ENCODE measurements around the gene SUPT3H.

SUPT3H gene

DNA sequence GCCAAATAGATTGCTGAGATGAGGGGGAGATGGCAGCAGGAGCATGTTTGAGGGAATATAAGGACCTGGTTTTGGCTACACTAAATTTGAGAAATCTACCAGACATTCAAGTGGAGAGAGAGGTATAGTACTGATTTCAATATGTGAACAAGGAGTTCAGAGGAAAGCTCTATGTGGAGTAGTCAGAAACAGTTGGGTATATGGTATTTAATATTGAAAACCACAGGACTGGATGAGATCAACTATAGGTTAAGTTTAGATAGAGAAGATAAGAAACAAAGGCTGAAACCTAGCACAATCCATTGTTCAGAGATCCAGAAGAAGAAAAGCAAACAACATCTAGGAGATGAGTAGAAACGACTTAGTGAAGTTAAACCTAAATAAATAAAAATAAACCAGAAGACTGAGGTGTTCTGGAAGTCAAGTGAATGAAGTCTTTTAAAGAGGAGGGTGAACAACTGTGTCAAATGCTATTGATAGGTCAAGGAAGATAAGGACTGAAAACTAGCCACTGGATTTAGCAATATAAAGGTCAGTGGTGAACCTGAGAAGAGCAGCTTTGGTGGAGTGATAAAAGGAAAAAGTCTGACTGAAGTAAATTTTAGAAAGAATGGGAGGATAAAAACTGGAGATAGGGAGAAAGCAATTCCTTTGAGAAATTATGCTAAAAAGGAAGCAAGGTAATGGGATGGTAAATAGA lies 170.8 kb downstream of the SUPT3H start:
- no peaks in the 10 kb centered on the region for H3K9me3 ChIP-seq (ENCODE audit: control insufficient read depth in 2 of 2, low read length in 2 of 2)
- H3K27me3 ChIP-seq (ENCODE audit: control insufficient read depth in 1 of 2, insufficient read depth in 2 of 2, low read length in 2 of 2) = no peaks in the 10 kb centered on the region
- no peak overlapping the region for H3K4me3 ChIP-seq (ENCODE audit: low read length in 2 of 2)
- no peak overlapping the region for H3K27ac ChIP-seq (ENCODE audit: low read length)
- no peaks in the 10 kb centered on the region for H3K4me1 ChIP-seq (ENCODE audit: control insufficient read depth, insufficient read depth, low read length)
- no peak overlapping the region for H3K9ac ChIP-seq (ENCODE audit: low read length in 2 of 2)
- no peaks in the 10 kb centered on the region for H3K36me3 ChIP-seq (ENCODE audit: control insufficient read depth in 2 of 2, insufficient read depth in 2 of 2, low read length in 2 of 2)

DNA sequence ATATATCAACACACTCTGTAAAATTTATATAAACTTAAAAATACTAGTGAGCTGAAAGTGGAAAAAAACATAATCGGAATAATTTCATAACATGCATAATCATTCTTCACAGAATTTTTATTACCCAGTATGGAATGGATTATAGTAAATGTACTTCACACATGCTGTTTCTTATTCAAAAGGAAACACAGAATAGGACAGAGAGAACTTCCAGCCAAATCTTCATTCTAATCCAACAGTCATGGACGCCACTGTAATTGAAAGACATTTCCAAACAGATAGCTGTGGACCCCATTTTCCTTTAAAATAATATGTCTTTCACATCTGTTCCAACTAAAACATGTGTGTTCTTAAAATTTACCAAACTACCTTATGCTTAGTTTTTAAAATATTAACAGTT lies 176.2 kb downstream of the SUPT3H start:
- H3K9ac ChIP-seq (ENCODE audit: low read length in 2 of 2) = no peak overlapping the region
- H3K9me3 ChIP-seq (ENCODE audit: control insufficient read depth in 2 of 2, low read length in 2 of 2) = no peaks in the 10 kb centered on the region
- no peaks in the 10 kb centered on the region for H3K4me1 ChIP-seq (ENCODE audit: control insufficient read depth, insufficient read depth, low read length)
- H3K27ac ChIP-seq (ENCODE audit: low read length) = no peak overlapping the region
- H3K4me3 ChIP-seq (ENCODE audit: low read length in 2 of 2) = no peak overlapping the region
- no peaks in the 10 kb centered on the region for H3K36me3 ChIP-seq (ENCODE audit: control insufficient read depth in 2 of 2, insufficient read depth in 2 of 2, low read length in 2 of 2)
- no peaks in the 10 kb centered on the region for H3K27me3 ChIP-seq (ENCODE audit: control insufficient read depth in 1 of 2, insufficient read depth in 2 of 2, low read length in 2 of 2)

DNA sequence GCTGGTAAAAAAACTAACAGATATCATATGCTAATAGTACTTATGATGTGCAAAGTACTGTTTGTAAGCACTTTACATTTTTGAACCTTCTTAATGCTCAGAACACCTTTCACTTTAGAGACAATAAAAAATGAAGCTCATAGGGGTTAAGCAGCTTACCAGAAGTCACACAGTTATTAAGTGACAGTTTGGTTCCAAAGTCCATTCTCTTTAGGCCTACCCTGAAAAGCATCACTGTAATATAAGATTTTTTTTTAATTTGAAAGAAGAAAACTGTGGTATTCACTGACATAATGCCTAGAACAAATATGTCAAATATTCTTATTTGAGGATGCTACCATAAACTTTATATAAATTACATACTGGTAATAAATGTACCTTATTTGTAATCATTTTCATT lies 177.2 kb downstream of the SUPT3H start:
- Histone ChIP-seq H3K4me3 (ENCODE audit: low read length in 2 of 2) (no peak overlapping the region), H3K27ac (ENCODE audit: low read length) (no peak overlapping the region), H3K9me3 (ENCODE audit: control insufficient read depth in 2 of 2, low read length in 2 of 2) (no peaks in the 10 kb centered on the region), H3K9ac (ENCODE audit: low read length in 2 of 2) (no peak overlapping the region), H3K36me3 (ENCODE audit: control insufficient read depth in 2 of 2, insufficient read depth in 2 of 2, low read length in 2 of 2) (no peaks in the 10 kb centered on the region), H3K4me1 (ENCODE audit: control insufficient read depth, insufficient read depth, low read length) (no peaks in the 10 kb centered on the region), H3K27me3 (ENCODE audit: control insufficient read depth in 1 of 2, insufficient read depth in 2 of 2, low read length in 2 of 2) (no peaks in the 10 kb centered on the region)

- Histone ChIP-seq H3K4me3 (ENCODE audit: low read length in 2 of 2) (no peak overlapping the region), H3K27ac (ENCODE audit: low read length) (no peak overlapping the region), H3K9me3 (ENCODE audit: control insufficient read depth in 2 of 2, low read length in 2 of 2) (no peaks in the 10 kb centered on the region), H3K27me3 (ENCODE audit: control insufficient read depth in 1 of 2, insufficient read depth in 2 of 2, low read length in 2 of 2) (no peaks in the 10 kb centered on the region), H3K9ac (ENCODE audit: low read length in 2 of 2) (no peak overlapping the region), H3K36me3 (ENCODE audit: control insufficient read depth in 2 of 2, insufficient read depth in 2 of 2, low read length in 2 of 2) (no peaks in the 10 kb centered on the region), H3K4me1 (ENCODE audit: control insufficient read depth, insufficient read depth, low read length) (no peaks in the 10 kb centered on the region)
Observed at GRCh38 chr6:45199554-45199953, 178.2 kb downstream of the SUPT3H start.

- Histone ChIP-seq H3K27ac (ENCODE audit: low read length) (no peak overlapping the region), H3K27me3 (ENCODE audit: control insufficient read depth in 1 of 2, insufficient read depth in 2 of 2, low read length in 2 of 2) (no peaks in the 10 kb centered on the region), H3K4me1 (ENCODE audit: control insufficient read depth, insufficient read depth, low read length) (no peaks in the 10 kb centered on the region), H3K4me3 (ENCODE audit: low read length in 2 of 2) (no peak overlapping the region), H3K9ac (ENCODE audit: low read length in 2 of 2) (no peak overlapping the region), H3K9me3 (ENCODE audit: control insufficient read depth in 2 of 2, low read length in 2 of 2) (no peaks in the 10 kb centered on the region), H3K36me3 (ENCODE audit: control insufficient read depth in 2 of 2, insufficient read depth in 2 of 2, low read length in 2 of 2) (no peaks in the 10 kb centered on the region)
Observed at GRCh38 chr6:45196121-45196520, 181.6 kb downstream of the SUPT3H start.

- Histone ChIP-seq H3K27me3 (ENCODE audit: control insufficient read depth in 1 of 2, insufficient read depth in 2 of 2, low read length in 2 of 2) (no peaks in the 10 kb centered on the region), H3K9ac (ENCODE audit: low read length in 2 of 2) (no peak overlapping the region), H3K36me3 (ENCODE audit: control insufficient read depth in 2 of 2, insufficient read depth in 2 of 2, low read length in 2 of 2) (no peaks in the 10 kb centered on the region), H3K27ac (ENCODE audit: low read length) (no peak overlapping the region), H3K4me3 (ENCODE audit: low read length in 2 of 2) (no peak overlapping the region), H3K9me3 (ENCODE audit: control insufficient read depth in 2 of 2, low read length in 2 of 2) (no peaks in the 10 kb centered on the region), H3K4me1 (ENCODE audit: control insufficient read depth, insufficient read depth, low read length) (no peaks in the 10 kb centered on the region)
Observed at GRCh38 chr6:45195137-45195536, 182.6 kb downstream of the SUPT3H start.

- H3K27ac ChIP-seq (ENCODE audit: low read length) = no peak overlapping the region
- H3K9me3 ChIP-seq (ENCODE audit: control insufficient read depth in 2 of 2, low read length in 2 of 2) = no peaks in the 10 kb centered on the region
- H3K9ac ChIP-seq (ENCODE audit: low read length in 2 of 2) = no peak overlapping the region
- no peaks in the 10 kb centered on the region for H3K27me3 ChIP-seq (ENCODE audit: control insufficient read depth in 1 of 2, insufficient read depth in 2 of 2, low read length in 2 of 2)
- no peaks in the 10 kb centered on the region for H3K4me1 ChIP-seq (ENCODE audit: control insufficient read depth, insufficient read depth, low read length)
- no peaks in the 10 kb centered on the region for H3K36me3 ChIP-seq (ENCODE audit: control insufficient read depth in 2 of 2, insufficient read depth in 2 of 2, low read length in 2 of 2)
- H3K4me3 ChIP-seq (ENCODE audit: low read length in 2 of 2) = no peak overlapping the region
Observed at GRCh38 chr6:45192556-45192955, 185.2 kb downstream of the SUPT3H start.

DNA sequence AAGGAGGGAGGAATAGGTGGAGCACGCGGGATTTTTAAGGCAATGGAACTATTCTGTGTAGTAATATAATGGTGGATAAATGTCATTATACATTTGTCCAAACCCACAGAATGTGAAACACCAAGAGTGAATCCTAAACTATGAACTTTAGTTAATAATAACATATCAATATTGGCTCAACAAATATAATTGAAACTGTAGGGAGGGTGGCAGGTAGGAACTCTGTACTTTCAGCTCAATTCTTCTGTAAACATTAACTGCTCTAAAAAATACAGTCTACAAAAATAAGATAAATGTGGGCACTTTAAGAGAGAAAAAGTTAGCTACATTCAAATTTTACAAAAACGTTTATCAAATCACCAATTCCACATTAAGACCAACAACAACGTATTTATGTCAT lies 186.3 kb downstream of the SUPT3H start:
- Histone ChIP-seq H3K4me1 (ENCODE audit: control insufficient read depth, insufficient read depth, low read length) (no peaks in the 10 kb centered on the region), H3K36me3 (ENCODE audit: control insufficient read depth in 2 of 2, insufficient read depth in 2 of 2, low read length in 2 of 2) (no peaks in the 10 kb centered on the region), H3K27ac (ENCODE audit: low read length) (no peak overlapping the region), H3K27me3 (ENCODE audit: control insufficient read depth in 1 of 2, insufficient read depth in 2 of 2, low read length in 2 of 2) (no peaks in the 10 kb centered on the region), H3K9me3 (ENCODE audit: control insufficient read depth in 2 of 2, low read length in 2 of 2) (no peaks in the 10 kb centered on the region), H3K4me3 (ENCODE audit: low read length in 2 of 2) (no peak overlapping the region), H3K9ac (ENCODE audit: low read length in 2 of 2) (no peak overlapping the region)

GRCh38 chr6:45187836-45188235 lies 189.9 kb downstream of the SUPT3H start:
- Histone ChIP-seq H3K9me3 (ENCODE audit: control insufficient read depth in 2 of 2, low read length in 2 of 2) (no peaks in the 10 kb centered on the region), H3K36me3 (ENCODE audit: control insufficient read depth in 2 of 2, insufficient read depth in 2 of 2, low read length in 2 of 2) (no peaks in the 10 kb centered on the region)

GRCh38 chr6:45185403-45186251 lies 192.1 kb downstream of the SUPT3H start:
- Histone ChIP-seq H3K9me3 (ENCODE audit: control insufficient read depth in 2 of 2, low read length in 2 of 2) (no peaks in the 10 kb centered on the region), H3K27ac (ENCODE audit: low read length) (no peak overlapping the region), H3K9ac (ENCODE audit: low read length in 2 of 2) (no peak overlapping the region), H3K4me1 (ENCODE audit: control insufficient read depth, insufficient read depth, low read length) (no peaks in the 10 kb centered on the region), H3K36me3 (ENCODE audit: control insufficient read depth in 2 of 2, insufficient read depth in 2 of 2, low read length in 2 of 2) (no peaks in the 10 kb centered on the region), H3K27me3 (ENCODE audit: control insufficient read depth in 1 of 2, insufficient read depth in 2 of 2, low read length in 2 of 2) (no peaks in the 10 kb centered on the region), H3K4me3 (ENCODE audit: low read length in 2 of 2) (no peak overlapping the region)

More at GRCh38 chr6:45187836-45188235, 189.9 kb downstream of the SUPT3H start:
- no peaks in the 10 kb centered on the region for H3K27me3 ChIP-seq (ENCODE audit: control insufficient read depth in 1 of 2, insufficient read depth in 2 of 2, low read length in 2 of 2)
- no peaks in the 10 kb centered on the region for H3K4me1 ChIP-seq (ENCODE audit: control insufficient read depth, insufficient read depth, low read length)
- H3K9ac ChIP-seq (ENCODE audit: low read length in 2 of 2) = no peak overlapping the region
- H3K4me3 ChIP-seq (ENCODE audit: low read length in 2 of 2) = no peak overlapping the region
- H3K27ac ChIP-seq (ENCODE audit: low read length) = no peak overlapping the region

DNA sequence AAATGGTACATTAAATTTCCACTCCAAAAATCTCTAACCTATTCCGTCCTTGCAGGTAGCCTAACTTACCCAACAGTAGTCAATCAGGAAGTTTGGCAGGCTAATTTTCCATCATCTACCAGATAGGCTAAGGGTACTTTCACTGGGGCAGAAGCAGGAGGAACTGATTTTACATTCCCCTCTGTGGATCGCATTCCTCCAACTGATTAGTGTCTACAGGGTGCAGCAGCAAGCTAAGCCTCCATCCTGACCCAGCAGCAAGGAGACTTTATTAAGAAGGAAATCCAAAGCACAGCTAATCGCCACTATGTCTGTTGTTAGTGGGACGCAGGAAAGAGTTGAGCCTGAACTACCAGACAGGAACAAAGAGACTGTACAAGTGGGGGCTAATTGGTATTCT lies 192.8 kb downstream of the SUPT3H start:
- Histone ChIP-seq H3K9me3 (ENCODE audit: control insufficient read depth in 2 of 2, low read length in 2 of 2) (no peaks in the 10 kb centered on the region), H3K9ac (ENCODE audit: low read length in 2 of 2) (no peak overlapping the region), H3K27me3 (ENCODE audit: control insufficient read depth in 1 of 2, insufficient read depth in 2 of 2, low read length in 2 of 2) (no peaks in the 10 kb centered on the region), H3K36me3 (ENCODE audit: control insufficient read depth in 2 of 2, insufficient read depth in 2 of 2, low read length in 2 of 2) (no peaks in the 10 kb centered on the region), H3K4me3 (ENCODE audit: low read length in 2 of 2) (no peak overlapping the region), H3K27ac (ENCODE audit: low read length) (no peak overlapping the region), H3K4me1 (ENCODE audit: control insufficient read depth, insufficient read depth, low read length) (no peaks in the 10 kb centered on the region)
